A673 (cell line): ENCODE data around the gene MGP.

Source experiments
- EZH2 ChIP-seq: fragments of 200-600 bp; sonication (generic); IDR thresholded peaks from 2 replicates; pipeline ENCODE4 v1.6.1; 2017; ENCODE audit warnings: borderline replicate concordance, low read depth, mild to moderate bottlenecking, mixed read lengths, antibody characterized with exemption, low read length; ENCODE audit not compliant: poor library complexity, severe bottlenecking
- TF ChIP-seq, protein P1 (sequence below): fragments of 300-800, 200-600 bp; sonication (generic); conservative IDR thresholded peaks from 2 replicates; pipeline ENCODE4 v1.5.1; 2017; ENCODE audit warnings: low read depth, mild to moderate bottlenecking, antibody characterized with exemption, low read length, moderate library complexity, mixed read lengths

- TF ChIP-seq, protein P1, sequence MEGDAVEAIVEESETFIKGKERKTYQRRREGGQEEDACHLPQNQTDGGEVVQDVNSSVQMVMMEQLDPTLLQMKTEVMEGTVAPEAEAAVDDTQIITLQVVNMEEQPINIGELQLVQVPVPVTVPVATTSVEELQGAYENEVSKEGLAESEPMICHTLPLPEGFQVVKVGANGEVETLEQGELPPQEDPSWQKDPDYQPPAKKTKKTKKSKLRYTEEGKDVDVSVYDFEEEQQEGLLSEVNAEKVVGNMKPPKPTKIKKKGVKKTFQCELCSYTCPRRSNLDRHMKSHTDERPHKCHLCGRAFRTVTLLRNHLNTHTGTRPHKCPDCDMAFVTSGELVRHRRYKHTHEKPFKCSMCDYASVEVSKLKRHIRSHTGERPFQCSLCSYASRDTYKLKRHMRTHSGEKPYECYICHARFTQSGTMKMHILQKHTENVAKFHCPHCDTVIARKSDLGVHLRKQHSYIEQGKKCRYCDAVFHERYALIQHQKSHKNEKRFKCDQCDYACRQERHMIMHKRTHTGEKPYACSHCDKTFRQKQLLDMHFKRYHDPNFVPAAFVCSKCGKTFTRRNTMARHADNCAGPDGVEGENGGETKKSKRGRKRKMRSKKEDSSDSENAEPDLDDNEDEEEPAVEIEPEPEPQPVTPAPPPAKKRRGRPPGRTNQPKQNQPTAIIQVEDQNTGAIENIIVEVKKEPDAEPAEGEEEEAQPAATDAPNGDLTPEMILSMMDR = no peak
- no peak for TF ChIP-seq EZH2
These were observed 24.6 kb upstream of the MGP start for GRCh38 chr12:14910090-14910915.
